NOMO-1 treated with dmso at 0.1 percent for 144 hours (cell line): Measurements from ENCODE around the gene CTNNA2.

ENCODE experiments used
- DNase-seq: peaks from one replicate; lab custom pipeline; 2025; ENCODE audit not compliant: unreplicated experiment; lab: John Stamatoyannopoulos, UW

CTNNA2 gene

GRCh38 chr2:80248146-80248545 lies 735.3 kb downstream of the CTNNA2 start:
- DNase-seq = no peak

GRCh38 chr2:80252294-80252986 lies 739.6 kb downstream of the CTNNA2 start:
- no peak for DNase-seq

- DNase-seq = no peak
Observed at GRCh38 chr2:80255918-80256781, 743.3 kb downstream of the CTNNA2 start.

GRCh38 chr2:80256782-80257167 lies 743.9 kb downstream of the CTNNA2 start:
- DNase-seq = peak; percentile 11

- no peak for DNase-seq
Observed at GRCh38 chr2:80257450-80257849, 744.6 kb downstream of the CTNNA2 start.

- DNase-seq = no peak
Observed at GRCh38 chr2:80258341-80258740, 745.5 kb downstream of the CTNNA2 start.

- DNase-seq = no peak
Observed at GRCh38 chr2:80258793-80259192, 745.9 kb downstream of the CTNNA2 start.

- DNase-seq = no peak
Observed at GRCh38 chr2:80259292-80259691, 746.4 kb downstream of the CTNNA2 start.

GRCh38 chr2:80266231-80266630 lies 753.4 kb downstream of the CTNNA2 start:
- DNase-seq = no peak

GRCh38 chr2:80269806-80270205 lies 757.0 kb downstream of the CTNNA2 start:
- DNase-seq = no peak

GRCh38 chr2:80280598-80280997 lies 767.7 kb downstream of the CTNNA2 start:
- no peak for DNase-seq

GRCh38 chr2:80281049-80281448 lies 768.2 kb downstream of the CTNNA2 start:
- no peak for DNase-seq

- no peak for DNase-seq
Observed at GRCh38 chr2:80288576-80288975, 775.7 kb downstream of the CTNNA2 start.

GRCh38 chr2:80291656-80292055 lies 778.8 kb downstream of the CTNNA2 start:
- DNase-seq = no peak

GRCh38 chr2:80292474-80292873 lies 779.6 kb downstream of the CTNNA2 start:
- DNase-seq = no peak

GRCh38 chr2:80293039-80293438 lies 780.2 kb downstream of the CTNNA2 start:
- DNase-seq = no peak

- DNase-seq = no peak
Observed at GRCh38 chr2:80298954-80299353, 786.1 kb downstream of the CTNNA2 start.

GRCh38 chr2:80299661-80300060 lies 786.8 kb downstream of the CTNNA2 start:
- no peak for DNase-seq

- DNase-seq = no peak
Observed at GRCh38 chr2:80300346-80300745, 787.5 kb downstream of the CTNNA2 start.

- no peak for DNase-seq
Observed at GRCh38 chr2:80300954-80301353, 788.1 kb downstream of the CTNNA2 start.

GRCh38 chr2:80302001-80302313 lies 789.1 kb downstream of the CTNNA2 start:
- no peak for DNase-seq

- DNase-seq = no peak
Observed at GRCh38 chr2:80302314-80303005, 789.6 kb downstream of the CTNNA2 start.
